ENCODE data around the gene FER.
A peak's percentile ranks its signal among the peaks of the same experiment; 100 is the strongest.
"Not testable (repeated sequence)": the region's sequence is repeated elsewhere in the genome, so short reads cannot be mapped to it uniquely, and the experiment has no call there.

Gene FER

DNA sequence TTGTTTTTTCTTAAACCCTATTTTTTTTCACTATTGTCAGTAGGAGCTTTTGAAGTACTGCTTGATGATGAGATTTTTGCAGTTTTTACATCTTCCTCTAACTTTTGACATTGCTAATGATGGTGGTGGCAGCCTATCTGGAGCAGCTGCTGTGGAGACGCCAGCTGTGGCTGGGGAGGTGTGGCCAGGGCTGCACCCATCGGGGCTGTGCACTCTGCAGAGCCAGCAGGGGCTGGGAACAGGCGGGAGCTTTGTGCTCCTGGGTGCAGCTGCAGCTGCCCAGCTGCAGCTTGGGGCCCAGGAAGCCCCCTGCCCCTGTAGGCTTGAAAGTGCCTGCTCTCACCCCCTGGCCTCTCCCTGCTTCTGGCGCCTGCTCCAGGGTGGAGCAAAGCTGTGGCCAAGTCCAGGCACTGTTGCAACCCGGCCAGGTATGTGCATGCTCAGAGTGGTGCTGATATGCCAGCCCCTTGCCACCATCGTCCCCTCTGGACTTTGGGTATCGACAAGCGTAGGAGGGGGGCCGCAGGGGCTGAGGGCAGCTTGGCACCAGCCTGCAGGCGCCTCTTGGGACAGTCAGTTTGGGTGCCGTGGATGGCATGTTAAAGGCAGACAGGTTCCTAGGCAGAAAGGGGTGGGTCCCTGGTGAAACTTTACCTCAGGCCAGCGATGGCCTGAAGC, 39.2 kb downstream of the FER start:
- no peak overlapping the region for H3K27ac ChIP-seq (ENCODE audit: low read length)
- H3K79me2 ChIP-seq (ENCODE audit: insufficient read depth, low read length): peaks cover 7% of the 10 kb centered on the region; the same call in 1 of the 2 replicates
- no peaks in the 10 kb centered on the region for H4K20me1 ChIP-seq (ENCODE audit: insufficient read depth, low read length)
- no peaks in the 10 kb centered on the region for H3K4me1 ChIP-seq (ENCODE audit: insufficient read depth, low read length)
- no peak for TF ChIP-seq EZH2 (IDR thresholded peaks at IDR 0.05; ENCODE audit: borderline replicate concordance, low read depth, low read length, severe bottlenecking)
- TF ChIP-seq, protein P1, sequence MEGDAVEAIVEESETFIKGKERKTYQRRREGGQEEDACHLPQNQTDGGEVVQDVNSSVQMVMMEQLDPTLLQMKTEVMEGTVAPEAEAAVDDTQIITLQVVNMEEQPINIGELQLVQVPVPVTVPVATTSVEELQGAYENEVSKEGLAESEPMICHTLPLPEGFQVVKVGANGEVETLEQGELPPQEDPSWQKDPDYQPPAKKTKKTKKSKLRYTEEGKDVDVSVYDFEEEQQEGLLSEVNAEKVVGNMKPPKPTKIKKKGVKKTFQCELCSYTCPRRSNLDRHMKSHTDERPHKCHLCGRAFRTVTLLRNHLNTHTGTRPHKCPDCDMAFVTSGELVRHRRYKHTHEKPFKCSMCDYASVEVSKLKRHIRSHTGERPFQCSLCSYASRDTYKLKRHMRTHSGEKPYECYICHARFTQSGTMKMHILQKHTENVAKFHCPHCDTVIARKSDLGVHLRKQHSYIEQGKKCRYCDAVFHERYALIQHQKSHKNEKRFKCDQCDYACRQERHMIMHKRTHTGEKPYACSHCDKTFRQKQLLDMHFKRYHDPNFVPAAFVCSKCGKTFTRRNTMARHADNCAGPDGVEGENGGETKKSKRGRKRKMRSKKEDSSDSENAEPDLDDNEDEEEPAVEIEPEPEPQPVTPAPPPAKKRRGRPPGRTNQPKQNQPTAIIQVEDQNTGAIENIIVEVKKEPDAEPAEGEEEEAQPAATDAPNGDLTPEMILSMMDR (IDR thresholded peaks at IDR 0.05; ENCODE audit: borderline replicate concordance, extremely low read depth, low read length, poor library complexity, severe bottlenecking): no peak
- no peaks in the 10 kb centered on the region for H3K27me3 ChIP-seq (ENCODE audit: insufficient read depth, low read length, poor library complexity)
- H3K36me3 ChIP-seq (ENCODE audit: insufficient read depth, low read length): peaks cover 25% of the 10 kb centered on the region
- no peak overlapping the region for H3K4me3 ChIP-seq (ENCODE audit: low read depth in 1 of 2, low read length in 2 of 2)
- peaks cover 24% of the 10 kb centered on the region for H3K9me3 ChIP-seq (ENCODE audit: insufficient read depth, low read length, severe bottlenecking)
- ATAC-seq (ENCODE audit: insufficient read depth, low read depth) (peak; percentile 62; the same call in 2 of the 3 replicates), DNase-seq (peak; percentile 37)
- no peak overlapping the region for H3K9ac ChIP-seq (ENCODE audit: low read depth, low read length)
- no peak overlapping the region for H3K4me2 ChIP-seq (ENCODE audit: insufficient read depth, low read length)
- no peak overlapping the region for H2AFZ ChIP-seq (ENCODE audit: low read depth, low read length)

DNA sequence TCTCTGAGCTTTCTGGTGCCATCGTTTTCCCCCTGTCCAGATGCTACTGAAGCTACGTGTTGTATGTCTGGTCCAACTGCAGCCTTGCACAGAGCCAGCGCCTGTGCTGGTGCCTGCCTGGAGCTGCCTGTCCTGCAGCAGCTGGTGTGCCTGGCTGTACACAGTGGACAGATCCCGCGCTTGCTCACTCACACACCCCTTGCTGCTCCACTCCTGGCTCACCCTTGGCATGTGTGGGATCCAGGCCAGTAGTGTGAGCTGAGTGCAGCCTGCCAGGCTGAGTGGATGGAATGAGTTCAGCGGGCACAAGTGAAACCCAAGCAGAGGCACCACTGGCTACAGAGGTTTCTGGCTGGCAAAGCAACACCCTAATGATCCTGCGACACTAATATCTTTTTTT, 40.4 kb downstream of the FER start:
- H3K9me3 ChIP-seq (ENCODE audit: insufficient read depth, low read length, severe bottlenecking): peaks cover 24% of the 10 kb centered on the region
- DNase-seq (no peak), ATAC-seq (ENCODE audit: insufficient read depth, low read depth) (no peak)
- no peak overlapping the region for H3K27ac ChIP-seq (ENCODE audit: low read length)
- H2AFZ ChIP-seq (ENCODE audit: low read depth, low read length): no peak overlapping the region
- no peaks in the 10 kb centered on the region for H3K4me1 ChIP-seq (ENCODE audit: insufficient read depth, low read length)
- no peak overlapping the region for H3K4me3 ChIP-seq (ENCODE audit: low read depth in 1 of 2, low read length in 2 of 2)
- no peak overlapping the region for H3K9ac ChIP-seq (ENCODE audit: low read depth, low read length)
- no peaks in the 10 kb centered on the region for H4K20me1 ChIP-seq (ENCODE audit: insufficient read depth, low read length)
- H3K36me3 ChIP-seq (ENCODE audit: insufficient read depth, low read length): peaks cover 25% of the 10 kb centered on the region
- TF ChIP-seq, protein P1 (IDR thresholded peaks at IDR 0.05; ENCODE audit: borderline replicate concordance, extremely low read depth, low read length, poor library complexity, severe bottlenecking): no peak
- TF ChIP-seq EZH2 (IDR thresholded peaks at IDR 0.05; ENCODE audit: borderline replicate concordance, low read depth, low read length, severe bottlenecking): no peak
- no peaks in the 10 kb centered on the region for H3K27me3 ChIP-seq (ENCODE audit: insufficient read depth, low read length, poor library complexity)
- H3K4me2 ChIP-seq (ENCODE audit: insufficient read depth, low read length): no peak overlapping the region
- peaks cover 7% of the 10 kb centered on the region; the same call in 1 of the 2 replicates for H3K79me2 ChIP-seq (ENCODE audit: insufficient read depth, low read length)

DNA sequence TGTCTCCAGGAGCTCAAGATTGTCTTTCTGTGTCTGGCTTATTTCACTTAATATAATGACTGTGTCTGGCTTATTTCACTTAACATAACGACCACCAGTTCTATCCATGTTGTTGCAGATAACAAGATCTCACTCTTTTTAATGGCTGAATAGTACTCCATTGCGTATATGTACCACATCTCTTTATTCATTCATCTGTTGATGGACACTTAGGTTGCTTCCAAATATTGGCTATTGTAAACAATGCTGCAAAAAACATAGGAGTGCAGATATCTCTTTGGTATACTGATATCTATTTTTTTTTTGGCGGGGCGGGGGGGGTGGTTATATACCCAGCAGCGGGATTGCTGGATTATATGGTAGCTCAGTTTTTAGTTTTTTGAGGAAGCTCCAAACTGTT, 45.5 kb downstream of the FER start:
- Histone ChIP-seq H3K4me2 (ENCODE audit: insufficient read depth, low read length) (no peak overlapping the region), H3K79me2 (ENCODE audit: insufficient read depth, low read length) (no peaks in the 10 kb centered on the region)
- TF ChIP-seq, protein P1 (IDR thresholded peaks at IDR 0.05; ENCODE audit: borderline replicate concordance, extremely low read depth, low read length, poor library complexity, severe bottlenecking): no peak
- TF ChIP-seq EZH2 (IDR thresholded peaks at IDR 0.05; ENCODE audit: borderline replicate concordance, low read depth, low read length, severe bottlenecking): no peak

DNA sequence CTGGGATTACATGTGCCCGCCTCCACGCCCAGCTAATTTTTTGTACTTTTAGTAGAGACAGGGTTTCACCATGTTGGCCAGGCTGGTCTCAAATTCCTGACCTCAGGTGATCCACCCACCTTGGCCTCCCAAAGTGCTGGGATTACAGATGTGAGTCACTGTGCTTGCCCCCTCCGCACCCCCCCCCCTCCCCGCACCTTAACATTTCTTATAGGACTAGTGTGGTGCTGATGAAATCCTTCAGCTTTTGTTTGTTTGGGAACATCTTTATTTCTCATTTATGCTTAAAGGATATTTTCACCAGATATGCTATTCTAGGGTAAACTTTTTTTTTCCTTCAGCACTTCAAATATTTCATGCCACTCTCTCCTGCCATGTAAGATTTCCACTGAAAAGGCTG, 46.7 kb downstream of the FER start:
- H3K79me2 ChIP-seq (ENCODE audit: insufficient read depth, low read length); H3K4me1 ChIP-seq (ENCODE audit: insufficient read depth, low read length); H3K9me3 ChIP-seq (ENCODE audit: insufficient read depth, low read length, severe bottlenecking); H3K4me2 ChIP-seq (ENCODE audit: insufficient read depth, low read length); H3K36me3 ChIP-seq (ENCODE audit: insufficient read depth, low read length); H3K27ac ChIP-seq (ENCODE audit: low read length); H3K27me3 ChIP-seq (ENCODE audit: insufficient read depth, low read length, poor library complexity); H4K20me1 ChIP-seq (ENCODE audit: insufficient read depth, low read length); DNase-seq; H2AFZ ChIP-seq (ENCODE audit: low read depth, low read length); ATAC-seq (ENCODE audit: insufficient read depth, low read depth); H3K9ac ChIP-seq (ENCODE audit: low read depth, low read length); H3K4me3 ChIP-seq (ENCODE audit: low read depth in 1 of 2, low read length in 2 of 2): not testable (repeated sequence)

More for the DNA sequence above, 45.5 kb downstream of the FER start:
- Histone ChIP-seq H2AFZ (ENCODE audit: low read depth, low read length) (no peak overlapping the region), H3K27ac (ENCODE audit: low read length) (no peak overlapping the region), H4K20me1 (ENCODE audit: insufficient read depth, low read length) (no peaks in the 10 kb centered on the region), H3K9me3 (ENCODE audit: insufficient read depth, low read length, severe bottlenecking) (peaks cover under 1% of the 10 kb centered on the region), H3K4me3 (ENCODE audit: low read depth in 1 of 2, low read length in 2 of 2) (no peak overlapping the region), H3K27me3 (ENCODE audit: insufficient read depth, low read length, poor library complexity) (no peaks in the 10 kb centered on the region), H3K4me1 (ENCODE audit: insufficient read depth, low read length) (no peaks in the 10 kb centered on the region), H3K9ac (ENCODE audit: low read depth, low read length) (no peak overlapping the region), H3K36me3 (ENCODE audit: insufficient read depth, low read length) (no peaks in the 10 kb centered on the region; the same call in 1 of the 2 replicates)
- DNase-seq (no peak), ATAC-seq (ENCODE audit: insufficient read depth, low read depth) (no peak)

Measured in DND-41 (cell line).